HepG2 (cell line): Measurements from ENCODE around the gene DCDC2. TPM values are rescaled to one million over a fixed set of nuclear protein-coding genes. Genes with fewer than 3 reads are reported as not detected.
A peak's percentile ranks its signal among the peaks of the same experiment; 100 is the strongest.

ENCODE experiments used
- CREM ChIP-seq, 2 experiments: sonication (generic) in 1 of 2; formaldehyde crosslinking in 1 of 2; IDR thresholded peaks; 2 replicates each; pipeline versions ENCODE4 v1.4.0 to v1.6.1; 2016 to 2020; ENCODE audit warnings: antibody characterized with exemption in 1 of 2, mild to moderate bottlenecking in 1 of 2, missing genetic modification reagents in 1 of 2
- KDM5B ChIP-seq: sonication (generic); formaldehyde crosslinking; IDR thresholded peaks from 2 replicates; pipeline ENCODE4 v1.4.0; 2020; ENCODE audit warnings: missing genetic modification reagents, mild to moderate bottlenecking, borderline replicate concordance
- MEIS1 ChIP-seq: sonication (generic); formaldehyde crosslinking; IDR thresholded peaks from 2 replicates; pipeline ENCODE4 v1.9.0; 2021; ENCODE audit warnings: mild to moderate bottlenecking, missing genetic modification reagents, moderate library complexity, borderline replicate concordance
- ZNF768 ChIP-seq: sonication (generic); formaldehyde crosslinking; IDR thresholded peaks from 2 replicates; pipeline ENCODE4 v1.4.0; 2020; ENCODE audit warnings: missing genetic modification reagents
- polyA plus RNA-seq, 8 experiments: library from polyadenylated mRNA; depleted of rRNA in 3 of 8; stranded (reverse) in 7 of 8; unstranded in 1 of 8; fragments of >200 nt; fragmentation: Illumina TruSeq in 4 of 8; extraction: Trizol in 4 of 8; gene quantifications; 2 replicates each; pipeline versions ENCODE4 v1.2.1 to v1.2.3, GENCODE V29; 2011 to 2016; ENCODE audit warnings: low read depth in 4 of 8, missing spikeins in 1 of 8, mixed read lengths in 1 of 8; ENCODE audit not compliant: insufficient read depth in 1 of 8
- total RNA-seq, 5 experiments: library from RNA; depleted of rRNA; stranded (reverse); fragments of >200 nt; fragmentation: Illumina TruSeq; extraction: Trizol; gene quantifications; 2 replicates each; pipeline ENCODE4 v1.2.3, GENCODE V29; 2016; ENCODE audit warnings: low read depth in 1 of 5
- TF ChIP-seq, protein P1 (sequence below), 2 experiments: sonication (generic) in 1 of 2; formaldehyde crosslinking in 1 of 2; IDR thresholded peaks; 2 replicates each; pipeline versions ENCODE4 v1.4.0 to v1.6.1; 2016 to 2020; ENCODE audit warnings: borderline replicate concordance in 1 of 2, low read depth in 1 of 2, mild to moderate bottlenecking in 1 of 2, missing genetic modification reagents in 1 of 2
- TF ChIP-seq, protein P2 (sequence below): sonication (generic); formaldehyde crosslinking; IDR thresholded peaks from 2 replicates; pipeline ENCODE4 v1.4.0; 2020; ENCODE audit warnings: missing genetic modification reagents
- TF ChIP-seq, protein P3 (sequence below): sonication (generic); formaldehyde crosslinking; IDR thresholded peaks from 2 replicates; pipeline ENCODE4 v1.5.1; 2020; ENCODE audit warnings: missing genetic modification reagents, mild to moderate bottlenecking, borderline replicate concordance
- TF ChIP-seq, protein P4 (sequence below): sonication (generic); formaldehyde crosslinking; IDR thresholded peaks from 2 replicates; pipeline ENCODE4 v1.4.0; 2020; ENCODE audit warnings: mild to moderate bottlenecking, missing genetic modification reagents

DCDC2 gene
- total and polyA plus RNA-seq, 2 of the 13 experiments (the other 11 are each of a cell fraction or from before 2014, with no cell fraction given) = 9.0 to 36.2 TPM

DNA sequence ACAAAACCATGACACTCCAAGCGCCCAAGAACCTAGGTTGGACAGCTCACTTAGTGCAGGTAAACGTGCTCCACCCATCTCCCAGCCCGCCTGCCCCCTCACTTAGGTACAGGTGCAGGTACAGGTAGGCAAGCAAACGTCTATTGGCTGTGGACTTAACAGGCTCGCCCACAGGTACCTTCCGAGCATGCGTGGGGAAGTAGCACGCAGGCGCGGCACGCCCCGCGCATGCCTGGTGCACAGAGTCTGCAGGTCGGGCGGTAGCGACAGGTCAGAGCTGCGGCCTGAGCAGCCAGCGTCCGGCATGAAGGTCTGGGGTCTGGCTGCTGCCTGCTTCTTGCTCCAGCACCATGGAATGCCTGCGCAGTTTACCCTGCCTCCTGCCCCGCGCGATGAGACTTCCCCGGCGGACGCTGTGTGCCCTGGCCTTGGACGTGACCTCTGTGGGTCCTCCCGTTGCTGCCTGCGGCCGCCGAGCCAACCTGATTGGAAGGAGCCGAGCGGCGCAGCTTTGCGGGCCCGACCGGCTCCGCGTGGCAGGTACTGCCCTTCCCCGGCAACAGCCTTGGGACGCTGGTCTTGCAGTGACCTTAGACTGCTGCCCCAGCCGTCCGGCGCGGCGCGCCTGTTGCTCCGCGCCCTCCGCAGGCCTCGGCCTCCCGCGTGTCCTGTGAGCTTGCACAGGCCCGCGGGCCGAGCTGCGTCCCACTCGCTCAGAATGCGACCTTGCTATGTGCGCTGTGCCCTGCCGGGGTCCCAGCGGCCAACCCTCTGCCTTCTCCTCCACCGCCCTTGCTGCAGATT, 45.0 kb upstream of the DCDC2 start, which contains the start of gene MRS2 (continued):
- TF ChIP-seq, protein P1, sequence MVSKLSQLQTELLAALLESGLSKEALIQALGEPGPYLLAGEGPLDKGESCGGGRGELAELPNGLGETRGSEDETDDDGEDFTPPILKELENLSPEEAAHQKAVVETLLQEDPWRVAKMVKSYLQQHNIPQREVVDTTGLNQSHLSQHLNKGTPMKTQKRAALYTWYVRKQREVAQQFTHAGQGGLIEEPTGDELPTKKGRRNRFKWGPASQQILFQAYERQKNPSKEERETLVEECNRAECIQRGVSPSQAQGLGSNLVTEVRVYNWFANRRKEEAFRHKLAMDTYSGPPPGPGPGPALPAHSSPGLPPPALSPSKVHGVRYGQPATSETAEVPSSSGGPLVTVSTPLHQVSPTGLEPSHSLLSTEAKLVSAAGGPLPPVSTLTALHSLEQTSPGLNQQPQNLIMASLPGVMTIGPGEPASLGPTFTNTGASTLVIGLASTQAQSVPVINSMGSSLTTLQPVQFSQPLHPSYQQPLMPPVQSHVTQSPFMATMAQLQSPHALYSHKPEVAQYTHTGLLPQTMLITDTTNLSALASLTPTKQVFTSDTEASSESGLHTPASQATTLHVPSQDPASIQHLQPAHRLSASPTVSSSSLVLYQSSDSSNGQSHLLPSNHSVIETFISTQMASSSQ (IDR thresholded peaks at IDR 0.05; ENCODE audit: low read depth) = no peak
- TF ChIP-seq, protein P1 (CRISPR knock-in tag; IDR thresholded peaks at IDR 0.05; ENCODE audit: borderline replicate concordance) = peak; percentile 90
- TF ChIP-seq, protein P2, sequence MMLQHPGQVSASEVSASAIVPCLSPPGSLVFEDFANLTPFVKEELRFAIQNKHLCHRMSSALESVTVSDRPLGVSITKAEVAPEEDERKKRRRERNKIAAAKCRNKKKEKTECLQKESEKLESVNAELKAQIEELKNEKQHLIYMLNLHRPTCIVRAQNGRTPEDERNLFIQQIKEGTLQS (CRISPR knock-in tag) = peak; percentile 16
- TF ChIP-seq, protein P3, sequence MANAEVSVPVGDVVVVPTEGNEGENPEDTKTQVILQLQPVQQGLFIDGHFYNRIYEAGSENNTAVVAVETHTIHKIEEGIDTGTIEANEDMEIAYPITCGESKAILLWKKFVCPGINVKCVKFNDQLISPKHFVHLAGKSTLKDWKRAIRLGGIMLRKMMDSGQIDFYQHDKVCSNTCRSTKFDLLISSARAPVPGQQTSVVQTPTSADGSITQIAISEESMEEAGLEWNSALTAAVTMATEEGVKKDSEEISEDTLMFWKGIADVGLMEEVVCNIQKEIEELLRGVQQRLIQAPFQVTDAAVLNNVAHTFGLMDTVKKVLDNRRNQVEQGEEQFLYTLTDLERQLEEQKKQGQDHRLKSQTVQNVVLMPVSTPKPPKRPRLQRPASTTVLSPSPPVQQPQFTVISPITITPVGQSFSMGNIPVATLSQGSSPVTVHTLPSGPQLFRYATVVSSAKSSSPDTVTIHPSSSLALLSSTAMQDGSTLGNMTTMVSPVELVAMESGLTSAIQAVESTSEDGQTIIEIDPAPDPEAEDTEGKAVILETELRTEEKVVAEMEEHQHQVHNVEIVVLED = peak; percentile 85; the same call in 1 of the 2 replicates
- TF ChIP-seq ZNF768 (CRISPR knock-in tag) (peak; percentile 76; the same call in 1 of the 2 replicates), MEIS1 (CRISPR knock-in tag) (peak; percentile 98), KDM5B (CRISPR knock-in tag) (peak; percentile 99), CREM (IDR thresholded peaks at IDR 0.05) (no peak), CREM (CRISPR knock-in tag; IDR thresholded peaks at IDR 0.05) (no peak)
- TF ChIP-seq, protein P4, sequence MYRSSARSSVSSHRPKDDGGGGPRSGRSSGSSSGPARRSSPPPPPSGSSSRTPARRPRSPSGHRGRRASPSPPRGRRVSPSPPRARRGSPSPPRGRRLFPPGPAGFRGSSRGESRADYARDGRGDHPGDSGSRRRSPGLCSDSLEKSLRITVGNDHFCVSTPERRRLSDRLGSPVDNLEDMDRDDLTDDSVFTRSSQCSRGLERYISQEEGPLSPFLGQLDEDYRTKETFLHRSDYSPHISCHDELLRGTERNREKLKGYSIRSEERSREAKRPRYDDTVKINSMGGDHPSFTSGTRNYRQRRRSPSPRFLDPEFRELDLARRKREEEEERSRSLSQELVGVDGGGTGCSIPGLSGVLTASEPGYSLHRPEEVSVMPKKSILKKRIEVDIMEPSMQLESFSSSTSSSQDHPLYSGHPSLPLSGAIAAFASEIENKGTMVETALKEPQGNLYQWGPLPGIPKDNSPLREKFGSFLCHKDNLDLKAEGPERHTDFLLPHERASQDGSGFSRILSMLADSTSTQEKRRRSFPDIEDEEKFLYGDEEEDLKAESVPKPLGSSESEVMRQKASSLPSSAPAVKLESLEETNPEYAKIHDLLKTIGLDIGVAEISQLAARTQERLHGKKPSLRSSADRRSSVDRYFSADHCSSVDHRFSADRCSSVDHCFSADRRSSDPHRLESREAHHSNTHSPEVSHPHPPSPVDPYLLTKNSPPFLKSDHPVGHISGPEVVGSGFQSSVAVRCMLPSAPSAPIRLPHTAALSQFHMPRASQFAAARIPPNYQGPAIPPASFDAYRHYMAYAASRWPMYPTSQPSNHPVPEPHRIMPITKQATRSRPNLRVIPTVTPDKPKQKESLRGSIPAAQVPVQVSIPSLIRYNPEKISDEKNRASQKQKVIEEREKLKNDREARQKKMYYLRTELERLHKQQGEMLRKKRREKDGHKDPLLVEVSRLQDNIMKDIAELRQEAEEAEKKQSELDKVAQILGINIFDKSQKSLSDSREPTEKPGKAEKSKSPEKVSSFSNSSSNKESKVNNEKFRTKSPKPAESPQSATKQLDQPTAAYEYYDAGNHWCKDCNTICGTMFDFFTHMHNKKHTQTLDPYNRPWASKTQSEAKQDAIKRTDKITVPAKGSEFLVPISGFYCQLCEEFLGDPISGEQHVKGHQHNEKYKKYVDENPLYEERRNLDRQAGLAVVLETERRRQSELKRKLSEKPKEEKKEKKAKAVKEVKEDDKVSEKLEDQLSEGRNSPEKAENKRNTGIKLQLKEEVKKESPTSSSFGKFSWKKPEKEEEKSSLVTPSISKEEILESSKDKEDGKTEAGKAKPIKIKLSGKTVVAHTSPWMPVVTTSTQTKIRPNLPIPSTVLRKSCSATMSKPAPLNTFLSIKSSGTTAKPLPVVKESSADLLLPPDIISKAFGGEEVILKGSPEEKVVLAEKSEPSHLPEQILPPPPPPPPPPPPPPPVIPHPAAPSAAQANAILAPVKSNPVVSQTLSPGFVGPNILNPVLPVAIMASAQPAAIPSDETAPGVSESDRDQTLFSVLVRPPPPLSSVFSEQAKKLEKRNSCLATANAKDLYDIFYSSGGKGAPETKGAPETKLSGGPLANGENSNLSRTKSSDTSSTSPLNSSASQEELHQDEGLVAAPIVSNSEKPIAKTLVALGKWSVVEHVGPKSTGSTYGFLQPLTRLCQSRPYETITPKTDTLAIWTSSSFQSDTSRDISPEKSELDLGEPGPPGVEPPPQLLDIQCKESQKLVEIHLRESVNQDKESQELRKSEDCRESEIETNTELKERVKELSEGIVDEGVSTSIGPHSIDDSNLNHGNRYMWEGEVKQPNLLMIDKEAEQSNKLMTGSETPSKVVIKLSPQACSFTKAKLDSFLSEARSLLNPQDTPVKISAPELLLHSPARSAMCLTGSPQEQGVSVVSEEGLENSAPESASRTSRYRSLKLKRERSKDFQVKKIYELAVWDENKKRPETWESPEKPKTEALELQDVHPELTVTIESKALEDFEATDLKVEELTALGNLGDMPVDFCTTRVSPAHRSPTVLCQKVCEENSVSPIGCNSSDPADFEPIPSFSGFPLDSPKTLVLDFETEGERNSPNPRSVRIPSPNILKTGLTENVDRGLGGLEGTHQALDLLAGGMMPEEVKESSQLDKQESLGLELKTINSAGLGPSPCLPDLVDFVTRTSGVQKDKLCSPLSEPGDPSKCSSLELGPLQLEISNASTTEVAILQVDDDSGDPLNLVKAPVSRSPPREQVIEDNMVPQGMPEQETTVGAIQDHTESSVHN = peak; percentile 97
